Measurements from ENCODE around the gene ARMH3. TPM values are rescaled to one million over a fixed set of nuclear protein-coding genes. Genes with fewer than 3 reads are reported as not detected.
A peak's percentile ranks its signal among the peaks of the same experiment; 100 is the strongest.
"Not testable (repeated sequence)": the region's sequence is repeated elsewhere in the genome, so short reads cannot be mapped to it uniquely, and the experiment has no call there.

ARMH3 gene
- total RNA-seq, 4 donors from 2014 or later: 11.5 to 29.7 (median 19.5) TPM

DNA sequence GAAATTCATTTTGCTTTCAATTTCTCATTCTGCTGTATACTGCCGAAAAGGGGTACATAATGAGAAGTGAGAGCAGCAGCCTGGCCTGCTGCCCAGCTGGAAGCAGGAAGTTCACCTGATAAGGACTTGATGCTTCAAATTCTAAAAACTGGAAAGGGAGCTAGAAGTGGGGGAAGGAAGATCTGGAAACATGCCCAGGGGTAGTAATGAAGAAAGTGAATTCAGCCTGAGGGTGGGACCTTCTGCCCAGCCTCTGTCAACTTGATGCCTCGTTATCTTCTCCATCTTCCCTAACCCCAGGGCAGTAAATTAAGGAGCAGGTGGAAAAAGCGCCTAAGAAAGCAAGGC is 69.4 kb downstream of the ARMH3 start:
- Histone ChIP-seq H3K36me3 (peaks cover 0 to 45% (median 21%) of the 10 kb centered on the region in 4 donors), H3K9me3 (no peaks in the 10 kb centered on the region), H3K4me1 (no peaks in the 10 kb centered on the region), H3K27me3 (no peaks in the 10 kb centered on the region), H3K4me3 (no peak overlapping the region), H3K27ac (no peak overlapping the region)
- in situ Hi-C loops (cut with MboI; ENCODE audit: low pct_ligation_motif_present in 1 of 4, low pct_unique_long_range_greater_than_20kb in 1 of 4, low sequenced_read_pairs in 3 of 4): no loop called here
- no peak for TF ChIP-seq CTCF (IDR thresholded peaks at IDR 0.05)
- no peak for TF ChIP-seq POLR2A (IDR thresholded peaks at IDR 0.05)
- no peak for TF ChIP-seq POLR2AphosphoS5 (IDR thresholded peaks at IDR 0.05)
- TF ChIP-seq EP300 (IDR thresholded peaks at IDR 0.05; ENCODE audit: low read depth): no peak
- 0 to 53% methylated on average over 1 to 3 of the region's 3 CpGs for WGBS, 2 donors (ENCODE audit: low coverage in 1 of 2)
- peak; percentile 23 for DNase-seq
- intact Hi-C loops (cut with DNase I; ENCODE audit: low total_unique reads): no loop called here

DNA sequence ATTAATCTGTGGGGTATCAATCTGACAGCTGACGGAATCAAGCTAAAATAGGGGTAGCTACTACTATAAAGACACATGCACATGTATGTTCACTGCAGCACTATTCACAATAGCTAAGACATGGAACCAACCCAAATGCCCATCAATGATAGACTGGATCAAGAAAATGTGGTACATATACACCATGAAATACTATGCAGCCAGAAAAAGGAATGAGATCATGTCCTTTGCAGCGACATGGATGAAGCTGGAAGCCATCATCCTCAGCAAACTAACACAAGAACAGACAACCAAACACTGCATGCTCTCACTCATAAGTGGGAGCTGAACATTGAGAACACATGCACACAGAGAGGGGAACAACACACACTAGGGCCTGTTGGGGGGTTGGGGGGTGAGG is 75.3 kb downstream of the ARMH3 start:
- in situ Hi-C loops (cut with MboI; ENCODE audit: low pct_ligation_motif_present in 1 of 4, low pct_unique_long_range_greater_than_20kb in 1 of 4, low sequenced_read_pairs in 3 of 4); intact Hi-C loops (cut with DNase I; ENCODE audit: low total_unique reads); H3K27ac ChIP-seq; H3K27me3 ChIP-seq; DNase-seq; H3K9me3 ChIP-seq; H3K4me1 ChIP-seq; H3K4me3 ChIP-seq: not testable (repeated sequence)
- whole genome bisulfite sequencing, 2 donors (ENCODE audit: low coverage in 1 of 2): 100% methylated on average over 1 to 2 of the region's 2 CpGs
- H3K36me3 ChIP-seq: peaks cover 0 to 30% (median 2%) of the 10 kb centered on the region in 4 donors

- Histone ChIP-seq H3K36me3 (peaks cover 0 to 39% (median 3%) of the 10 kb centered on the region in 4 donors), H3K27ac (peak overlapping the region in 2 of 4 donors; percentile 21 to 33), H3K9me3 (no peaks in the 10 kb centered on the region), H3K4me3 (no peak overlapping the region), H3K4me1 (peaks cover 0 to 12% (median 7%) of the 10 kb centered on the region in 4 donors), H3K27me3 (no peaks in the 10 kb centered on the region)
- no peak for DNase-seq
- TF ChIP-seq CTCF (IDR thresholded peaks at IDR 0.05) (no peak), EP300 (IDR thresholded peaks at IDR 0.05; ENCODE audit: low read depth) (no peak), POLR2AphosphoS5 (IDR thresholded peaks at IDR 0.05) (no peak), POLR2A (IDR thresholded peaks at IDR 0.05) (no peak)
- 76 to 79% methylated on average over 6 of the region's 6 CpGs for WGBS, 2 donors (ENCODE audit: low coverage in 1 of 2)
- intact Hi-C loops (cut with DNase I; ENCODE audit: low total_unique reads) (no loop called here), in situ Hi-C loops (cut with MboI; ENCODE audit: low pct_ligation_motif_present in 1 of 4, low pct_unique_long_range_greater_than_20kb in 1 of 4, low sequenced_read_pairs in 3 of 4) (no loop called here)
These were observed 81.6 kb downstream of the ARMH3 start for GRCh38 chr10:101974091-101974971.

- no peak overlapping the region for H3K4me3 ChIP-seq
- intact Hi-C loops (cut with DNase I; ENCODE audit: low total_unique reads) (no loop called here), in situ Hi-C loops (cut with MboI; ENCODE audit: low pct_ligation_motif_present in 1 of 4, low pct_unique_long_range_greater_than_20kb in 1 of 4, low sequenced_read_pairs in 3 of 4) (no loop called here)
- H3K9me3 ChIP-seq: no peaks in the 10 kb centered on the region
- 70 to 89% methylated on average over 6 to 9 of the region's 9 CpGs for WGBS, 2 donors (ENCODE audit: low coverage in 1 of 2)
- no peaks in the 10 kb centered on the region for H3K27me3 ChIP-seq
- no peak for TF ChIP-seq POLR2A (IDR thresholded peaks at IDR 0.05)
- peaks cover 0 to 28% (median 3%) of the 10 kb centered on the region in 4 donors for H3K36me3 ChIP-seq
- no peak for DNase-seq
- peaks cover 0 to 18% (median 7%) of the 10 kb centered on the region in 4 donors for H3K4me1 ChIP-seq
- H3K27ac ChIP-seq: peak overlapping the region in 1 of 4 donors; percentile 27
These were observed 83.2 kb downstream of the ARMH3 start for GRCh38 chr10:101972761-101973160.

DNA sequence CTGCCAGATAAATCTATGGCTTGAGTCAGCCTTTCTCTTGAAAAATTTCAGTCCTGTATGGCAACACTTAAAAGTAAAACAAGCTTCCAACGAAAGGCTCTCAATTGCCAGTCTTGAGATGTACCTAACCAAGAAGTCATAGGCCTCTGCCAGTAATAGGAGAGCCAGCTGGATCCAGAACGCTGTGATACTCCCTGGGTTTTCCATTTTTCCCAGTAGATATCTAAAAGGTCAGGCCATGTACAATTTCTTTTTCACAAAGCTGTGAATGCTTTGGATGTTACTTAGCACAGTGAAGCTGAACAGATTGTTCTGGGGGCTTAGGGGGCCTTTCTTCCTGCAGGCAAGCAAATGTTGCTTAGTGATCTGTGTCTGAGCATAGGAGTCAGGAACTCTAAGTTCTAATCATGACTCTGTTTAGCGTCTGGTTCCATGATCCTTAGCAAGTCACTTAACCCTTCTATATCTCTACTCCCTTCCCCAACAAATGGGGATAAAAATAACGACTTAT is 86.5 kb downstream of the ARMH3 start:
- intact Hi-C loops (cut with DNase I; ENCODE audit: low total_unique reads): no loop called here
- Histone ChIP-seq H3K27ac (no peak overlapping the region), H3K4me3 (no peak overlapping the region), H3K4me1 (peaks cover 0 to 22% (median 5%) of the 10 kb centered on the region in 4 donors), H3K9me3 (no peaks in the 10 kb centered on the region), H3K36me3 (peaks cover 0 to 20% (median 3%) of the 10 kb centered on the region in 4 donors), H3K27me3 (no peaks in the 10 kb centered on the region)
- WGBS, 2 donors (ENCODE audit: low coverage in 1 of 2): 60 to 70% methylated on average over 3 to 4 of the region's 4 CpGs
- in situ Hi-C loops (cut with MboI; ENCODE audit: low pct_ligation_motif_present in 1 of 4, low pct_unique_long_range_greater_than_20kb in 1 of 4, low sequenced_read_pairs in 3 of 4): no loop called here
- TF ChIP-seq CTCF (IDR thresholded peaks at IDR 0.05) (no peak), EP300 (IDR thresholded peaks at IDR 0.05; ENCODE audit: low read depth) (no peak), POLR2A (IDR thresholded peaks at IDR 0.05) (no peak), POLR2AphosphoS5 (IDR thresholded peaks at IDR 0.05) (no peak)
- DNase-seq: no peak
